GM23338 (cell line): ENCODE measurements around the gene NPHP4. TPM values are rescaled to one million over a fixed set of nuclear protein-coding genes. Genes with fewer than 3 reads are reported as not detected.

ENCODE experiments used
- ATAC-seq: fragments of 200-7000 bp; cut with Tn5 transposase; 3 replicates; pipeline ENCODE4 v1.9.1; 2020
- DNase-seq: peaks from one replicate; pipeline ENCODE4 v3.0.0-alpha.2; 2015; ENCODE audit warnings: low spot score
- H2AFZ ChIP-seq: fragments of 200-600 bp; sonication (generic); 2 replicates; pipeline ENCODE4 v1.8.0; 2016; ENCODE audit warnings: antibody characterized with exemption, mild to moderate bottlenecking, moderate library complexity
- H3F3A ChIP-seq: fragments of 200-600 bp; sonication (generic); replicated peaks from 2 replicates; pipeline ENCODE4 v1.8.0; 2017; ENCODE audit warnings: antibody characterized with exemption, mixed run types, low read depth
- H3K27ac ChIP-seq: fragments of 200-600 bp; sonication (generic); 2 replicates; pipeline ENCODE4 v1.6.1; 2016; ENCODE audit warnings: low read depth
- H3K27me3 ChIP-seq: fragments of 200-600 bp; sonication (generic); 2 replicates; pipeline ENCODE4 v1.8.0; 2016; ENCODE audit warnings: mild to moderate bottlenecking, mixed run types, moderate library complexity; ENCODE audit not compliant: insufficient read depth
- H3K36me3 ChIP-seq: fragments of 200-600 bp; sonication (generic); 2 replicates; pipeline ENCODE4 v1.8.0; 2016; ENCODE audit warnings: mild to moderate bottlenecking; ENCODE audit not compliant: insufficient read depth
- H3K4me1 ChIP-seq: fragments of 200-600 bp; sonication (generic); 2 replicates; pipeline ENCODE4 v1.8.0; 2016; ENCODE audit warnings: mild to moderate bottlenecking, moderate library complexity; ENCODE audit not compliant: insufficient read depth
- H3K4me2 ChIP-seq: fragments of 200-600 bp; sonication (generic); 2 replicates; pipeline ENCODE4 v1.7.1; 2017; ENCODE audit warnings: mixed run types
- H3K4me3 ChIP-seq: fragments of 200-600 bp; sonication (generic); 2 replicates; pipeline ENCODE4 v1.6.1; 2016; ENCODE audit warnings: mixed run types
- H3K79me2 ChIP-seq: fragments of 200-600 bp; sonication (generic); replicated peaks from 2 replicates; pipeline ENCODE4 v1.8.0; 2017; ENCODE audit warnings: mild to moderate bottlenecking; ENCODE audit not compliant: insufficient read depth
- H3K9me2 ChIP-seq: fragments of 200-600 bp; sonication (generic); 2 replicates; pipeline ENCODE4 v1.8.0; 2017; ENCODE audit not compliant: insufficient read depth
- H4K20me1 ChIP-seq: fragments of 200-600 bp; sonication (generic); replicated peaks from 2 replicates; pipeline ENCODE4 v1.8.0; 2017; ENCODE audit warnings: mild to moderate bottlenecking; ENCODE audit not compliant: insufficient read depth
- H3K27ac Mint-ChIP-seq: 2 replicates; pipeline ENCODE4 v1.8.0; 2020; ENCODE audit warnings: inconsistent platforms, mild to moderate bottlenecking, moderate library complexity, mixed read lengths
- H3K27me3 Mint-ChIP-seq: 3 replicates; pipeline ENCODE4 v1.8.0; 2022; ENCODE audit warnings: low read depth, mild to moderate bottlenecking, moderate library complexity, mixed read lengths, inconsistent platforms; ENCODE audit not compliant: insufficient read depth, poor library complexity
- H3K36me3 Mint-ChIP-seq: 3 replicates; pipeline ENCODE4 v1.8.0; 2021; ENCODE audit warnings: low read depth, mild to moderate bottlenecking, inconsistent platforms, moderate library complexity, mixed read lengths
- H3K4me1 Mint-ChIP-seq: 3 replicates; pipeline ENCODE4 v1.8.0; 2020; ENCODE audit warnings: mild to moderate bottlenecking, inconsistent platforms, mixed read lengths
- H3K4me3 Mint-ChIP-seq: 3 replicates; pipeline ENCODE4 v1.8.0; 2021; ENCODE audit warnings: moderate library complexity, mild to moderate bottlenecking, inconsistent platforms, mixed read lengths
- H3K9me3 Mint-ChIP-seq: 3 replicates; pipeline ENCODE4 v1.8.0; 2020; ENCODE audit warnings: moderate library complexity, mild to moderate bottlenecking, inconsistent platforms, mixed read lengths
- CTCF ChIP-seq, 2 experiments: fragments of 200-600 bp in 1 of 2; sonication (generic) in 1 of 2; conservative IDR thresholded peaks; 2 replicates each; pipeline versions ENCODE4 v1.5.1 to v1.6.1; 2016 to 2017; ENCODE audit warnings: antibody characterized with exemption in 2 of 2, low read depth in 2 of 2, mild to moderate bottlenecking in 2 of 2, moderate library complexity in 1 of 2
- POLR2AphosphoS5 ChIP-seq: IDR thresholded peaks from 2 replicates; pipeline ENCODE4 v1.6.1; 2016; ENCODE audit warnings: antibody characterized with exemption, low read depth
- ZNF114 ChIP-seq: fragments of 250-450 bp; sonication (Bioruptor Pico); IDR thresholded peaks from 2 replicates; pipeline ENCODE4 v1.5.0; 2020; ENCODE audit warnings: mild to moderate bottlenecking, moderate library complexity
- ZNF462 ChIP-seq: fragments of 250-450 bp; sonication (Bioruptor Pico); IDR thresholded peaks from 2 replicates; pipeline ENCODE4 v1.5.0; 2020; ENCODE audit warnings: mild to moderate bottlenecking, moderate library complexity
- polyA plus RNA-seq: library from polyadenylated mRNA; unstranded; fragments of >200 nt; fragmentation: Nextera tagmentation; extraction: Ambion mirVana; gene quantifications from 2 replicates; pipeline ENCODE4 v1.2.1, GENCODE V29; 2016
- total RNA-seq: library from RNA; depleted of rRNA; stranded (reverse); fragments of >200 nt; shearing (Covaris generic); gene quantifications from 2 replicates; pipeline ENCODE4 v1.2.3, GENCODE V29; 2014

NPHP4 gene
- total and polyA plus RNA-seq, 2 experiments from 2014 or later = 2.5 to 12.4 TPM

DNA sequence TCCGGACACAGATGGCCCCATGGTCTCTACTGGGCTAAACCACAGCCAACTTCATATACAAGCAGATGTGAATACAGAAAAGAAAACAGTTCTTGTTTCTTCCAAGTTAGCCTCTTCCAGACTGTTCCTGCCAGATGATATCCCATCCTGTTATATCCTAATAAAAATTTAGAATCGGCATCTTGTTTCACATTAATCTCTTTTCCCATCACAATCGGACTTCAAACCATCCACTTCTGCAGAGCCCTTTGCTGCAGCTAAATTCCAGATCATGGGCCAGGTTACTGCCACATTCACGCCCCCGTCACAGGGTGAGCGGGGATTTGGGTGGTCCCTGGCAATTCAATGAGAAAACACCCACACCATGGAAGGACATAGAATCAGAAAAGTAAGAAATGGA, 57.2 kb downstream of the NPHP4 start:
- no peak for ATAC-seq
- no peak for DNase-seq
- H2AFZ ChIP-seq = no peak overlapping the region
- H3K27ac ChIP-seq = no peak overlapping the region
- no peak overlapping the region for H3K4me3 Mint-ChIP-seq
- no peak overlapping the region for H3K27ac Mint-ChIP-seq
- H3K4me1 ChIP-seq = peaks cover 6% of the 10 kb centered on the region; the same call in 1 of the 2 replicates
- H3K36me3 Mint-ChIP-seq = peaks cover 27% of the 10 kb centered on the region
- peaks cover 4% of the 10 kb centered on the region; the same call in 1 of the 3 replicates for H3K9me3 Mint-ChIP-seq
- H3K36me3 ChIP-seq = peaks cover 3% of the 10 kb centered on the region; the same call in 1 of the 2 replicates
- H3K4me2 ChIP-seq = no peak overlapping the region
- H3K79me2 ChIP-seq = no peaks in the 10 kb centered on the region
- no peaks in the 10 kb centered on the region; the same call in none of the 2 replicates for H4K20me1 ChIP-seq
- no peaks in the 10 kb centered on the region for H3K9me2 ChIP-seq
- H3K27me3 Mint-ChIP-seq = peaks cover 9% of the 10 kb centered on the region
- H3K27me3 ChIP-seq = no peaks in the 10 kb centered on the region
- no peaks in the 10 kb centered on the region for H3F3A ChIP-seq
- peaks cover 17% of the 10 kb centered on the region for H3K4me1 Mint-ChIP-seq
- no peak overlapping the region for H3K4me3 ChIP-seq
- TF ChIP-seq POLR2AphosphoS5 = no peak
- no peak for TF ChIP-seq ZNF114 (CRISPR knock-in tag)
- no peak for TF ChIP-seq CTCF (conservative IDR thresholded peaks at IDR 0.05; ENCODE audit: low read depth in 2 of 2)
- TF ChIP-seq ZNF462 (CRISPR knock-in tag) = no peak
